NB4 (cell line): Measurements from ENCODE around the gene NHEJ1.

Experiments used
- MYC ChIP-seq: IDR thresholded peaks from 2 replicates; pipeline ENCODE4 v1.6.1; 2011; ENCODE audit warnings: low read depth, low read length
- POLR2A ChIP-seq: IDR thresholded peaks from 2 replicates; pipeline ENCODE4 v1.6.1; 2011; ENCODE audit warnings: mild to moderate bottlenecking; ENCODE audit not compliant: insufficient read length; ENCODE audit errors: extremely low read depth
- TF ChIP-seq, protein P1 (sequence below): IDR thresholded peaks from one replicate; pipeline ENCODE4 v1.5.1; 2012; ENCODE audit warnings: low read depth, low read length

GRCh38 chr2:219042750-219043149 is 117.9 kb downstream of the NHEJ1 start:
- TF ChIP-seq, protein P1, sequence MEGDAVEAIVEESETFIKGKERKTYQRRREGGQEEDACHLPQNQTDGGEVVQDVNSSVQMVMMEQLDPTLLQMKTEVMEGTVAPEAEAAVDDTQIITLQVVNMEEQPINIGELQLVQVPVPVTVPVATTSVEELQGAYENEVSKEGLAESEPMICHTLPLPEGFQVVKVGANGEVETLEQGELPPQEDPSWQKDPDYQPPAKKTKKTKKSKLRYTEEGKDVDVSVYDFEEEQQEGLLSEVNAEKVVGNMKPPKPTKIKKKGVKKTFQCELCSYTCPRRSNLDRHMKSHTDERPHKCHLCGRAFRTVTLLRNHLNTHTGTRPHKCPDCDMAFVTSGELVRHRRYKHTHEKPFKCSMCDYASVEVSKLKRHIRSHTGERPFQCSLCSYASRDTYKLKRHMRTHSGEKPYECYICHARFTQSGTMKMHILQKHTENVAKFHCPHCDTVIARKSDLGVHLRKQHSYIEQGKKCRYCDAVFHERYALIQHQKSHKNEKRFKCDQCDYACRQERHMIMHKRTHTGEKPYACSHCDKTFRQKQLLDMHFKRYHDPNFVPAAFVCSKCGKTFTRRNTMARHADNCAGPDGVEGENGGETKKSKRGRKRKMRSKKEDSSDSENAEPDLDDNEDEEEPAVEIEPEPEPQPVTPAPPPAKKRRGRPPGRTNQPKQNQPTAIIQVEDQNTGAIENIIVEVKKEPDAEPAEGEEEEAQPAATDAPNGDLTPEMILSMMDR: no peak
- TF ChIP-seq POLR2A (no peak), MYC (no peak)
